Mesenchymal stem cell (in vitro differentiated cells and primary cell): ENCODE data around the gene EVI5.

ENCODE experiments used
- DNase-seq: peaks from one replicate; pipeline ENCODE4 v3.0.0-alpha.2; 2013
- H2AFZ ChIP-seq: one replicate; pipeline ENCODE4 v1.6.1; 2013; ENCODE audit warnings: low read depth, mild to moderate bottlenecking, control low read depth, inconsistent platforms, low read length, moderate library complexity
- H2AK5ac ChIP-seq: 2 replicates; pipeline ENCODE4 v1.6.1; 2013; ENCODE audit warnings: low read length, moderate library complexity, mild to moderate bottlenecking, inconsistent platforms; ENCODE audit not compliant: severe bottlenecking
- H2BK120ac ChIP-seq: one replicate; pipeline ENCODE4 v1.6.1; 2013; ENCODE audit warnings: low read depth, mild to moderate bottlenecking, inconsistent platforms, low read length, moderate library complexity
- H2BK12ac ChIP-seq, 2 experiments: one replicate each; pipeline ENCODE4 v1.6.1; 2013; ENCODE audit warnings: inconsistent platforms in 2 of 2, low read length in 2 of 2, mild to moderate bottlenecking in 2 of 2, moderate library complexity in 2 of 2, control low read depth in 1 of 2
- H2BK15ac ChIP-seq: one replicate; pipeline ENCODE4 v1.6.1; 2013; ENCODE audit warnings: mild to moderate bottlenecking, low read depth, inconsistent platforms; ENCODE audit not compliant: poor library complexity, severe bottlenecking
- H2BK5ac ChIP-seq: 2 replicates; pipeline ENCODE4 v1.6.1; 2013; ENCODE audit warnings: low read depth, mild to moderate bottlenecking, low read length, control low read depth, inconsistent platforms; ENCODE audit not compliant: poor library complexity, severe bottlenecking
- H3K14ac ChIP-seq, 2 experiments: one replicate each; pipeline ENCODE4 v1.6.1; 2013; ENCODE audit warnings: inconsistent platforms in 2 of 2, low read length in 2 of 2, control low read depth in 1 of 2, mild to moderate bottlenecking in 1 of 2, moderate library complexity in 1 of 2
- H3K18ac ChIP-seq, 2 experiments: one replicate each; pipeline ENCODE4 v1.6.1; 2013; ENCODE audit warnings: inconsistent platforms in 2 of 2, low read length in 2 of 2, control low read depth in 1 of 2, low read depth in 1 of 2, mild to moderate bottlenecking in 1 of 2
- H3K23ac ChIP-seq, 2 experiments: one replicate each; pipeline ENCODE4 v1.6.1; 2013; ENCODE audit warnings: inconsistent platforms in 2 of 2, low read length in 2 of 2, mild to moderate bottlenecking in 2 of 2, moderate library complexity in 2 of 2, control low read depth in 1 of 2
- H3K27ac ChIP-seq: 2 replicates; pipeline ENCODE4 v1.5.1; 2013; ENCODE audit warnings: mild to moderate bottlenecking, moderate library complexity, low read length, control low read depth, inconsistent platforms; ENCODE audit not compliant: poor library complexity, severe bottlenecking
- H3K27me3 ChIP-seq, 2 experiments: 2 replicates each; pipeline versions ENCODE4 v1.6.1 to v1.7.0; 2013; ENCODE audit warnings: low read length in 2 of 2, mild to moderate bottlenecking in 2 of 2, moderate library complexity in 2 of 2, control low read depth in 1 of 2, inconsistent platforms in 1 of 2; ENCODE audit not compliant: control insufficient read depth in 1 of 2, insufficient read depth in 1 of 2
- H3K36me3 ChIP-seq, 2 experiments: 2 replicates each; pipeline versions ENCODE4 v1.6.1 to v1.7.0; 2013; ENCODE audit warnings: low read length in 2 of 2, control low read depth in 1 of 2, inconsistent platforms in 1 of 2, low read depth in 1 of 2, mild to moderate bottlenecking in 1 of 2; ENCODE audit not compliant: insufficient read depth in 2 of 2, control insufficient read depth in 1 of 2
- H3K4ac ChIP-seq, 2 experiments: one replicate each; pipeline ENCODE4 v1.6.1; 2013; ENCODE audit warnings: inconsistent platforms in 2 of 2, low read length in 2 of 2, mild to moderate bottlenecking in 2 of 2, moderate library complexity in 2 of 2, control low read depth in 1 of 2, low read depth in 1 of 2
- H3K4me1 ChIP-seq: 2 replicates; pipeline ENCODE4 v1.6.1; 2013; ENCODE audit warnings: low read depth, low read length, control low read depth; ENCODE audit not compliant: control insufficient read depth, insufficient read depth
- H3K4me2 ChIP-seq: 2 replicates; pipeline ENCODE4 v1.6.1; 2013; ENCODE audit warnings: low read length, mild to moderate bottlenecking, inconsistent platforms; ENCODE audit not compliant: poor library complexity, severe bottlenecking
- H3K4me3 ChIP-seq, 2 experiments: 2 replicates each; pipeline versions ENCODE4 v1.5.1 to v1.7.0; 2013; ENCODE audit warnings: low read length in 2 of 2, mild to moderate bottlenecking in 2 of 2, control low read depth in 1 of 2, low read depth in 1 of 2; ENCODE audit not compliant: insufficient read depth in 1 of 2
- H3K79me1 ChIP-seq: replicated peaks from 2 replicates; pipeline ENCODE4 v1.6.1; 2013; ENCODE audit warnings: mild to moderate bottlenecking, control low read depth, low read length, inconsistent platforms; ENCODE audit not compliant: poor library complexity, severe bottlenecking
- H3K9ac ChIP-seq: 2 replicates; pipeline ENCODE4 v1.7.0; 2013; ENCODE audit warnings: mild to moderate bottlenecking, low read length, moderate library complexity
- H3K9me3 ChIP-seq: 2 replicates; pipeline ENCODE4 v1.7.0; 2013; ENCODE audit warnings: mild to moderate bottlenecking, low read length; ENCODE audit not compliant: control insufficient read depth
- H4K8ac ChIP-seq: one replicate; pipeline ENCODE4 v1.6.1; 2013; ENCODE audit warnings: inconsistent platforms, mild to moderate bottlenecking, low read length, moderate library complexity
- H4K91ac ChIP-seq: one replicate; pipeline ENCODE4 v1.6.1; 2013; ENCODE audit warnings: mild to moderate bottlenecking, low read length, inconsistent platforms
- WGBS: methylation state at CpG from one replicate; pipeline ENCODE4 v1.1.7; 2013; ENCODE audit warnings: mixed read lengths; 5-methylcytosine and 5-hydroxymethylcytosine counted together

Gene EVI5

DNA sequence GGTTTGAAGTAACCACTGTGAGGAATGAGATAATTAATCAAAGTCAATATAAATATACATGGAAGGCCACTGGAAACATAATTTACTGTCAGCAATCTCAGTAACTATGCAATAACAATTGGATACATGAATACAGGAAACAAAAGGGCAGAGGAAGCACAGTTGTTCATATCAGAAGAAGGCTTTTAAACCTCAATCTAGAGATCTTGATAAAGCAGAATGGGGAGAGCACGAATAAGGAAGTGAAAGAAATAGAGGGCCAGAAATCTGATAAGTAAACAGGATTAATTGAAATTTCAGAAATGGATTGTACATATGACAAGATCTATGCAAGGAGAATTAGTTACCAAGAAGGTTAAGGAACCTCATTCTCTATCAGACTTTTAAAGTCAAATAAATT lies 93.0 kb downstream of the EVI5 start:
- no peak overlapping the region for H2BK12ac ChIP-seq
- H3K9ac ChIP-seq = no peak overlapping the region
- no peak overlapping the region for H2BK5ac ChIP-seq
- no peak overlapping the region for H2BK15ac ChIP-seq
- no peak for DNase-seq
- H3K27ac ChIP-seq = no peak overlapping the region
- H3K4me3 ChIP-seq = no peak overlapping the region
- no peak overlapping the region for H3K14ac ChIP-seq
- H3K23ac ChIP-seq = no peak overlapping the region
- H4K8ac ChIP-seq = no peak overlapping the region
- no peak overlapping the region for H2AFZ ChIP-seq
- peaks cover 5% of the 10 kb centered on the region for H3K79me1 ChIP-seq
- H3K36me3 ChIP-seq = peaks cover 7 to 54% of the 10 kb centered on the region in 2 experiments
- no peak overlapping the region for H3K4me2 ChIP-seq
- 94% methylated on average over 1 of the region's 1 CpG for WGBS
- no peak overlapping the region for H4K91ac ChIP-seq
- no peaks in the 10 kb centered on the region for H3K4me1 ChIP-seq
- no peak overlapping the region for H2BK120ac ChIP-seq
- no peaks in the 10 kb centered on the region for H3K27me3 ChIP-seq
- no peak overlapping the region for H3K18ac ChIP-seq
- no peaks in the 10 kb centered on the region for H3K9me3 ChIP-seq
- no peak overlapping the region for H2AK5ac ChIP-seq
- no peak overlapping the region for H3K4ac ChIP-seq

DNA sequence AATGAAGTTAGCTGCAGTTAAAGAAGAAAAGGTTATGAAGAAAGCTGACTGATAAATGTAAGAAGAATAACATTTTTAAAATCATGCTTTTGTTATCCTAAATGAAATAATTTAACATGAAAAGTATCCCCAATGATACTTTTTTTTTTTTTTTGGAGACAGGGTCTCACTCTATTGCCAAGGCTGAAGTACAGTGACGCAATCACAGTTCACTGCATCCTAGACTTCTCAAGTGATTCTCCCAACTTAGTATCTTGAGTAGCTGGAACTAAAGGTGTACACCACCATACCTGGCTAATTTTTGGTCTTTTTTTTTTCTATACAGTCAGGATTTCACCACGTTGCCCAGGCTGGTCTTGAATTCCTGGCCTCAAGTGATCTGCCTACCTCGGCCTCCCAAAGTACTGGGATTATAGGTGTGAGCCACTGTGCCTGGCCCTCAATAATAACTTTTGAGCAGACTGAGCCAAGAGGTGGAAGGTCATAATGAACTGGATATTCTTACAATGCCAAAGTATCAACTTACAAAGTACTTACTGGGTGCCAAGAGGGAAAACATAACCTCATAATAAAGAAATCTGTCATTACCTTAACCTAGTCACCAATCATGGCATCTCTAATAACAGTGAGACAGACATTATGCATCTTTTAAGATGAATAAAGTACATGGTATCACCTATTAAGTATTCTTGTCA lies 94.5 kb downstream of the EVI5 start:
- no peak overlapping the region for H2BK15ac ChIP-seq
- no peaks in the 10 kb centered on the region for H3K9me3 ChIP-seq
- H4K91ac ChIP-seq = no peak overlapping the region
- no peak overlapping the region for H2AFZ ChIP-seq
- no peak overlapping the region for H3K27ac ChIP-seq
- H3K27me3 ChIP-seq = no peaks in the 10 kb centered on the region
- H3K18ac ChIP-seq = no peak overlapping the region
- no peak overlapping the region for H2BK120ac ChIP-seq
- H3K4ac ChIP-seq = no peak overlapping the region
- H3K79me1 ChIP-seq = peaks cover 5% of the 10 kb centered on the region
- H2AK5ac ChIP-seq = no peak overlapping the region
- no peak overlapping the region for H3K14ac ChIP-seq
- H3K9ac ChIP-seq = no peak overlapping the region
- H2BK12ac ChIP-seq = no peak overlapping the region
- H3K4me2 ChIP-seq = no peak overlapping the region
- no peak overlapping the region for H3K23ac ChIP-seq
- H3K36me3 ChIP-seq = peaks cover 7 to 52% of the 10 kb centered on the region in 2 experiments
- no peak overlapping the region for H2BK5ac ChIP-seq
- no peak for DNase-seq
- no peak overlapping the region for H4K8ac ChIP-seq
- WGBS = 91% methylated on average over 3 of the region's 3 CpGs
- H3K4me3 ChIP-seq = no peak overlapping the region
- no peaks in the 10 kb centered on the region for H3K4me1 ChIP-seq

GRCh38 chr1:92679980-92680379 lies 104.9 kb downstream of the EVI5 start:
- H3K9me3 ChIP-seq = no peaks in the 10 kb centered on the region
- no peak overlapping the region for H2BK5ac ChIP-seq
- H2BK15ac ChIP-seq = no peak overlapping the region
- no peak overlapping the region for H3K18ac ChIP-seq
- no peak overlapping the region for H3K27ac ChIP-seq
- H4K91ac ChIP-seq = no peak overlapping the region
- no peak overlapping the region for H3K4me2 ChIP-seq
- WGBS = 100% methylated on average over 3 of the region's 4 CpGs
- H3K79me1 ChIP-seq = no peaks in the 10 kb centered on the region
- no peak overlapping the region for H2BK12ac ChIP-seq
- no peak overlapping the region for H3K14ac ChIP-seq
- DNase-seq = no peak
- peaks cover 0 to 13% of the 10 kb centered on the region in 2 experiments for H3K36me3 ChIP-seq
- no peak overlapping the region for H3K9ac ChIP-seq
- H2BK120ac ChIP-seq = no peak overlapping the region
- H3K4me1 ChIP-seq = no peaks in the 10 kb centered on the region
- H2AFZ ChIP-seq = no peak overlapping the region
- no peak overlapping the region for H4K8ac ChIP-seq
- H3K4ac ChIP-seq = no peak overlapping the region
- no peak overlapping the region for H2AK5ac ChIP-seq
- no peak overlapping the region for H3K23ac ChIP-seq
- no peaks in the 10 kb centered on the region for H3K27me3 ChIP-seq
- H3K4me3 ChIP-seq = no peak overlapping the region

- H2BK120ac ChIP-seq = no peak overlapping the region
- no peak overlapping the region for H2BK5ac ChIP-seq
Measured at GRCh38 chr1:92663775-92664174, 121.1 kb downstream of the EVI5 start.

More at GRCh38 chr1:92663775-92664174, 121.1 kb downstream of the EVI5 start:
- Histone ChIP-seq H3K4me1 (no peaks in the 10 kb centered on the region), H2AK5ac (no peak overlapping the region), H3K27me3 (no peaks in the 10 kb centered on the region), H3K36me3 (peaks cover 9 to 33% of the 10 kb centered on the region in 2 experiments), H3K23ac (no peak overlapping the region), H2BK12ac (no peak overlapping the region), H4K91ac (no peak overlapping the region), H2AFZ (no peak overlapping the region), H3K4me2 (no peak overlapping the region), H3K79me1 (peaks cover 5% of the 10 kb centered on the region), H2BK15ac (no peak overlapping the region), H3K9me3 (peaks cover 13% of the 10 kb centered on the region), H3K9ac (no peak overlapping the region), H3K14ac (no peak overlapping the region), H3K4me3 (no peak overlapping the region), H3K27ac (no peak overlapping the region), H4K8ac (no peak overlapping the region), H3K18ac (no peak overlapping the region), H3K4ac (no peak overlapping the region)
- WGBS = 100% methylated on average over 4 of the region's 5 CpGs
- DNase-seq = no peak
